GM18867 (cell line): ENCODE results near the gene APOBR.
"Not testable (repeated sequence)": the region's sequence is repeated elsewhere in the genome, so short reads cannot be mapped to it uniquely, and the experiment has no call there.

Source experiments
- ATAC-seq: cut with Tn5 transposase; IDR thresholded peaks from one replicate; pipeline ENCODE4 v1.9.1; 2021; ENCODE audit warnings: mild to moderate bottlenecking, moderate library complexity; ENCODE audit not compliant: unreplicated experiment

Gene APOBR

DNA sequence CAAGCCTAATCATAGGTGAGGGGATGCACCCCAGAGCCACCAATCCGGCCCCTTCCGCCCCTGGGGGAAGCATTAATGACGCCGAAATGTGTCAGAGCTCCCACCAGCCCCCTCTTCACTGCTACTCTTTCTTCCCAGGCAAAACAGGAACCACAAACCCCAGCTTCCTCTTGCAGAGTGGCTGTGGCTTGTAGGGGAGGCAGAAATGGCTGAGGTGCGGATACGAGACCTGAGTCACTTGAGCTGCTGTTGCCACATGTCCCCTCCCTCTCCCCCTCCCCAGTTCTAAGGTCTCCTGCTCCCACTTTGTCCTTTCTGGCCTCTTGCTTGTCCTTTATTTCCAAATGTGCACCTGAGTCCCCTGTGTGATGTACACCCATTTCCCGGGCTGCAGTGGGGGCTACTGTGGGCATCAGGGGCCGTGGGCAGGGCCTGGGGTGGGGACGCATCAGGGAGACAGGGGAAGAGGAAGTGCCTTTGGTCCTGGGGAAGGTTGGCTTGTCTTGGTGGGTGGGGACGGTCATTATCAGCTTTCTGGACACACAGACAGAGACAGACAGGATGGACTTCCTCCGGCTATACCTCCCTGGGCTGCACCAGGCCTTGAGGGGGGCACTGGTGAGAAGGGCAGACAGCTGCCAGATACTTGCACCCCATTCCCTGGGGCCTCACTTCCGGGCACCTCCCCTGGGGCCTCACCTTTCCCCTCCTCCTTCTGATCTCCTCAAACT, at the start of gene APOBR:
Gene APOBR (plus strand): TSS at position 523 of the 731 bp plus-strand sequence. CDS start 39 bp downstream, at position 562.
- peak; percentile 42 for ATAC-seq

- ATAC-seq: not testable (repeated sequence)
Measured at GRCh38 chr16:28446388-28446787, 48.1 kb upstream of the APOBR start.

- not testable (repeated sequence) for ATAC-seq
Measured at GRCh38 chr16:28447081-28447480, 47.4 kb upstream of the APOBR start.

- no peak for ATAC-seq
Measured at GRCh38 chr16:28473714-28474265, 20.7 kb upstream of the APOBR start.

GRCh38 chr16:28475221-28475620, 19.2 kb upstream of the APOBR start:
- ATAC-seq: no peak

DNA sequence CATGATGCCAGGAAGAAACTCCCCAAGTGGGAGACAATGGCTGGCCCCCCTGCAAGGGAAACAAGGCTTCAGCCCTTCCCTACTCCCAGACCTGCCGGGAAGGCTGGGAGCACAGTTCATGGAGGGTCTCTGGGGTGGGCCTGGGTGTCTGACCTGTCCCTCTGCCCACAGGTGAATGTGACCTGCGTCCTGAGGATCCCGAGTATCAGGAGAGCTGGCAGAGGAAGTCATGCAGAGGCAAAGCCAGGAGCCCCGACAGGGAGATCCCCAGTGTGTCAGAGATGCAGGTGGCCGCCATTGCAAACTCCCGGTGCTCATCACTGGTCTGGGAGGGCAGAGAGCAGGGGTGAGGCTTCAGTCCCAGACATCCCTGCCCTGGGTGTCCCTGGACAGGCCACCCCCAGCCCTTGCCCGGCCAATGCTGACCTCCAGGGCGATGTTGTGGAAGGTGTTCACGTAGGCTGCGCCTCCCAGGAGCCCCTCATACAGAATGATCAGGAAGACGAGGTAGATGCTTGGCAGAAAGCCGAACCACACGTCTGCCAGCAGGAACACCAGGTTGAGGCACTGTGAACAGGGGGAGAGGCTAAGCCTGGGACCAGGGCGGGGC, 17.0 kb upstream of the APOBR start:
- no peak for ATAC-seq

DNA sequence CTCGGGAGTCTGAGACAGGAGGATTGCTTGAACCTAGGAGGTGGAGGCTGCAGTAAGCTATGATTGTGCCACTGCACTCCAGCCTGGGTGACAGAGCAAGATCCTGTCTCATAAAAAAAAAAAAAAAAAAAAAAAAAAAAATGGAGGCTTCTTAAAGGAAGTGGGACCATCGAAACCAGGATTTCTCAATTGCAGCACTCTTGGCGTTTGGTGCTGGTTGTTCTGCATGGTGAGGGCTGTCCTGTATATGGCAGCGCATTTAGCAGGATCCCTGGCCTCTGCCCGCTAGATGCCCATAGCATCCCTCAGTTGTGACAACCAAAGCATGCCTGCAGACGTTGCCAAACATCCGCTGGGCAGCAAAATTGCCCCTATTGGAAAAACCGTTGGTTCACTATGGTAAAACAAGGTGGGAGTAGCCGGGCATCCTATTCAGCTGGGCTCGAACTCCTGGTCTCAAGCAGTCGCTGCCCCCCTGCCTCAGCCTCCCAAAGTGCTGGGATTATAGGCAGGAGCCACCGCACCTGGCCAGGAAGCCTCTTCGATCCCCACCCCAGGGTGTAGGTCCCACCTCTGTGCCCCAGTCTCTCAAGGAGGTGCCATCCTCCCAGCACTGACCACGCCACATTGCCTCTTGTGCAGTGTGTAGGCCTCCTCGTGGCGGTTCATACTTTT, 15.8 kb upstream of the APOBR start:
- ATAC-seq: no peak

DNA sequence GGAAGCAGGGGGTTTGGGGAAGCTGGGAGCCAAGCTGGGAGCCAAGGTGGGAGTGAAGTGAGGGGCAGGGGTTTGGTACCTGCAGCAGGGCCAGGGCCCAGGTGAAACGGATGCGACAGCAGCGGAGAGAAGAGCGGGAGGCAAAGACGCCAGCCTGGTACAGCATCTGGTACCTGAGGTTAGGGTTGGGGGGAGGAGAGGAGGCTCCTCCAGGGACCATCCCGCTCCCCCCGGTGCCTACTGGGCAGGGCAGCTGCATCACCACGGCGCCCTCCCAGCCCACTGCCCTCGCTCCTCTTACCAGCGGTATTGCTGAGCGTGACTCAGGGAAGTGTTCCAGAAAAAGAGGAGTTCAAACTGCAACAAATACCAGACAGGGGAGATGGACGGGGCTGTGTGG, 12.4 kb upstream of the APOBR start:
- no peak for ATAC-seq

GRCh38 chr16:28483361-28483760, 11.1 kb upstream of the APOBR start:
- not testable (repeated sequence) for ATAC-seq

- ATAC-seq: no peak
Measured at GRCh38 chr16:28486266-28486665, 8.2 kb upstream of the APOBR start.

DNA sequence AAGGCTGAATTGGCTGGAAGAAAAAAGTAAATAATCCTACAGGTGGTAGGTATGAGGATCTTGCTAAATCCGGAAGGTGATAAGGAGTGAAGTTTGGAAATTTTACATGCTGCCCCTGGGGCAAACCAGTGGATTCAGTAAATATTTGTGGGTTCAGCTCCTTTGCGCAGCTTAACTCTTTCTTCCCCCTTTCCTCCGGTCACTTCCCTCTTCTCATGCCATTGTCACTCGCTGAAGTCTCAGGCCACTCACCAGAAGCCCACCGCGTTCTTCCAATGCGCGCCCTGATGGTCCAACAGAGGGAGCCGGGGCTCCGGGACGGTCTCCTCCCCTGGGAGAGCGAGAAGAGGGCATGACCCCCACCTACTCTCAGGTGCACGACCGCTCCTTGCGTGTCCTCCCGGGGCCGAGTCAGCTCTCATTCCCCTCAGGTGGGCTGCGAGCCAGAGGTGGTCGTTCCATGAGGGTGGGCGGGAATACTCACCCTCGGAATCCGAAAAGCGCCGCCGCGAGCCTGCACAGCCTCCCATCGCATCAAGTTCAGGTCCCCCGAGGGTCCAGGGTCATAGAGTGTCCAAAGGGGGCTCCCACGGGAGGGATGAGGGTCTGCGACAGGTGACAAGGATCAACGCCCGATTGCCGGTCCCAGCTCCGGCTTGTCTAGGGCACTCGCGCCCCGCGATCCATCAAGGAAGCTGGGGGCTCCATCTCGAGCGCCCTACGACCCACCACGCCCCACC, 3.0 kb upstream of the APOBR start:
- ATAC-seq: no peak

- peak; percentile 74 for ATAC-seq
Measured at GRCh38 chr16:28491970-28492474, 2.4 kb upstream of the APOBR start, which contains the start of gene CLN3. TSS of gene CLN3 (minus strand) at chr16:28492074. CDS start at chr16:28491759, 315 bp downstream.

- no peak for ATAC-seq
Measured at GRCh38 chr16:28492511-28492910, 1.9 kb upstream of the APOBR start.

DNA sequence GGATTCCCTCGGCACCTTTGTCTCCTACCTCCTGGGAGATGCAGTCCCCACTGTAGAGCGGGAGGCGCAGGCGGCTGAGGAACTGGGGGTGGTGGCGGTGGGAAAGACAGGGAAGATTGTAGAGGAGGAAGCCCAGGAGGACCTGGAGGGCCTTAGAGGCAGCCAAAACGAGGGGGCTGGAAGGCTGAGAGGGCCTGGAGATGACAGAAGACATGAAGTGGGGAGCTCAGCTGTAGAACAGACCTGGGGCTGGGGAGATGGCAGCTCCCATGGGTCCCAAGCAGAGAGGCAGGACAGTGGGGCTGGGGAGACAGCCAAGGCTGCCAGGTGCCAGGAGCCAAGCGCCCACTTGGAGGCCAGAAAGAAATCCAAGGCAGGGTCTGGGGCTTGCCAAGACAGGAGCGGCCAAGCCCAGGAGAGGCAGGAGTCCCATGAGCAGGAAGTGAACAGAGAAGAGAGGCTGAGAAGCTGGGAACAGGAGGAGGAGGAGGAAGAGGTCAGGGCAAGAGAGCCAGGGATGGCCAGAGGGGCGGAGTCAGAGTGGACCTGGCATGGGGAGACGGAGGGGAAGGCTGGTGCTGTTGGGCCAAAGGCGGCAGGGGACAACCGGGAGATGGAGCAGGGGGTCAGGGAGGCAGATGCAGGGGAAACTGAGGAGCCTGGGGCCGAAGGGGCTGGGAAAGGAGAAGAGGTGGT, 803 bp downstream of the APOBR start:
- ATAC-seq: no peak

DNA sequence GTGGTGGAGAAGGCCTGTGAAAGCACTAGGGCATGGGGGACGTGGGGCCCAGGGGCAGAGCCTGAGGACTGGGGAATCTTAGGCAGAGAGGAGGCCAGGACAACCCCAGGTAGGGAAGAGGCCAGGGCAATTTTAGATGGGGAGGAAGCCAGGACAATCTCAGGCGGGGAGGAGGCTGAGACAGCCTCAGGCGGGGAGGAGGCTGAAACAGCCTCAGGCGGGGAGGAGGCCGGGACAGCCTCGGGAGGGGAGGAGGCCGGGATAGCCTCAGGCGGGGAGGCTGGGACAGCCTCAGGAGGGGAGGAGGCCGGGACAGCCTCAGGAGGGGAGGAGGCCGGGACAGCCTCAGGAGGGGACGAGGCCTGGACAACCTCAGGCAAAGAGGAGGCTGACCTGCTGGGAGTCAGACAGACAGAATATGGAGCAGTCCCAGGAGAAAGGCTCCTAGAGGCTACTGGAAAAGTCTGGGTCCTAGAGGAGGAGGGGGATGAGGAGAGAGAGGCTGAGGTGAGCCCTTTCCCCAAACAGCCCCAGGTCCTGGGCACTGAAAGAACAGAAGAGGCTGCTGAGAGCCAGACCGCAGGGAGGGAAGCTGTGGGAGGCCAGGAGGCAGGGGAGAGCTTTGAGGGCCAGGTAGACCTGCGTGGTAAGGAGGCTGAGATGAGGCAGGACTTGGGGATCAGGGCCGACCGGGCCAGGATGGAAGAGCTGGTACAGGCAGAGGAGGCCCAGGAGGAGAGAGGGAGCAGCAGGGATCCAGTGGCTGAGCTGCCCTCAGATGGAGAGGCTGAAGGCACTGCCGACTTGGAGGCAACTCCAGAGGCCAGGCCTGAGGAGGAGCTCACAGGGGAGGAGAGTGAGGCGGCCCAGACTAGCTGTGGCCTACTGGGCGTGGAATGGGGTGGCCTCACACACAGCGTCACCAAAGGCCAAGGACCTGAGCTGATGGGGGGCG, 1.6 kb downstream of the APOBR start:
- no peak for ATAC-seq

DNA sequence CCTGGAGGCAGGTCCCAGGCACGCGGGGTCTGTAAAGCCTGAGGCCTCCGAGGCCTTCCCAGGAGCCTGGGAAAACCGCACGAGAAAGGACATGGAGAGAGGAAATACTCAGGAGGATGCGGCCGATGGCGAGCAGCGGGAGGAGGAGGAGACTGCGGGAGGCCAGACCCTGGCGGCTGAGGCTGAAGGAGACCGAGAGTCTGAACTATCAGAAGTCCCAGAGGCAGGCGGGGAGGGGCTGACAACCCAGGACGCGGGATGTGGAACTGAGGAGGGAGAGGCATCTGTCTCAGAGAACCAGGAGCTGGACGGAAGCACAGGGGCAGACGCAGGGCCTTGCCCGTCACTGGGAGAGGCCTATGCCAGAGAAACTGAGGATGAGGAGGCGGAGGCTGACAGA, 2.4 kb downstream of the APOBR start:
- ATAC-seq: no peak

- no peak for ATAC-seq
Measured at GRCh38 chr16:28497386-28497785, 2.9 kb downstream of the APOBR start.

GRCh38 chr16:28497861-28498599, 3.6 kb downstream of the APOBR start:
- no peak for ATAC-seq
